Inferior parietal cortex (tissue), 1 donor: ENCODE data around the gene OR51E2.
"Not testable (repeated sequence)": the region's sequence is repeated elsewhere in the genome, so short reads cannot be mapped to it uniquely, and the experiment has no call there.

Experiments
- DNase-seq: peaks from one replicate; pipeline ENCODE4 v3.0.0-alpha.2; 2016; ENCODE audit errors: extremely low spot score

The OR51E2 gene

DNA sequence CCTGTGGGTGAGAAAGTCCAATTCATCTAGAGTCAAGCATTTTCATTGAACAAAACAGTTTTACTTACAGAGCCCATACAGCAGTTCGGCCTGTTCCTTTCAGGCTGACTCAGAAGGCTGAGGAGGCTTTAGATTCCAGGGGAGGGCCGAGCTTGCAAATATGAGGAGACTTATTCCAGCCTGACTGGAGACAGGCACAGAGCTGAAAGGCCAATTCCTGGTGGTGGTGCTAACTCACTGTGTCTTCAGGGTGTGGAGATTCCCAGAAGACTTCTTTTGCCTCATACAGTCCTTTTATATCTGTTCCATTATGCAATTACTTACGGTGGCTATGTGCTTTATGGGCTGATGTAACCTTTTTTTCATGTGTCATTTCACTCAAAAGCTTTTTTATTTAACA, at the start of gene OR51E2:
OR51E2 (minus strand) TSS at position 269 of the 400 bp plus-strand sequence. CDS start 15,142 bp downstream, outside the sequence.
- no peak for DNase-seq

GRCh38 chr11:4740735-4741134, 43.1 kb upstream of the OR51E2 start:
- no peak for DNase-seq

DNA sequence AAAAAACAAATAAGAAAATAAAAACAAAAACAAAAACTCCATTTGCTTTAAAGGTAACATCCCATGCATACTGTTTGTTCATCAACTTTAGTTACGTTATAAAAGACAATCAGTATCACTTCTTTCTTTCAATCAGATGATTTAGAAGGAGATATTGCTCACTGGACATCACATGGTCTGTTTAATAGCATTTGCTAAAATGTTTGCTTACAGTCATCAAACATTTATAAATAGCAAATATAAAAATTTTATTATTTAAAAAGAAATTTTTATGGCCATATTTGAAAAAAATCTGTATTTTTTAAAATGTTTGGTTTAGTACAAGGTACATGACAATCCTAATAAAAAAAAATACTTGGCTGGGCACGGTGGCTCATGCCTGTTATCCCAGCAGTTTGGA, 29.5 kb upstream of the OR51E2 start:
- DNase-seq, result no peak

- DNase-seq, result not testable (repeated sequence)
These were observed 25.2 kb upstream of the OR51E2 start for GRCh38 chr11:4722616-4723534.

GRCh38 chr11:4714300-4714699, 16.6 kb upstream of the OR51E2 start:
- DNase-seq, result no peak

- DNase-seq, result no peak
These were observed 15.6 kb upstream of the OR51E2 start for GRCh38 chr11:4713241-4713640.

DNA sequence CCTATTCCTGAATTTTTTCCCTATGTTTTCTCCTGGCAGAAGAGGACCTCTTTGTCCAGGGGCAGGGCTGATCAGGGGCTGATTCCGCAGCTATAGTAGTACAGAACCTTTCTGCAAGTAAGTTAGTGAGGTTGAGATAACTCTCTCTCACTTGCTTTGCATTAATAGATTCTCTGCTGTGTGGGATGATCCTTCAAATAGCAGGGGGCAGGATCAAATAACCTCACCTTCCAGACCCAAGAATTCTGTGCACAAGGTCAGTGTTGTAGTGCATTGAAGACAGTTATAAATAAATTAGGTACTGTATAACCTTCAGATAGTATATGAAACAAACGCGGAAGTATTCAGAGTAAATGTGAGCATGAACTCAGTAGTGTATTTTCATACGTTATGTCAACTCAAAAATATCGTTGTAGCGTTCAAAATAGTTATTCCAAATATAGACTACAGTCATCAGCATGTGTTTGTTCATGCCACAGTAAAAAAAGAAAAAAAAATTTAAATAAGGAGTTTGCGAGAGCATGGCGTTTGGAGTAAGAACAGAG, 7.2 kb upstream of the OR51E2 start:
- no peak for DNase-seq

DNA sequence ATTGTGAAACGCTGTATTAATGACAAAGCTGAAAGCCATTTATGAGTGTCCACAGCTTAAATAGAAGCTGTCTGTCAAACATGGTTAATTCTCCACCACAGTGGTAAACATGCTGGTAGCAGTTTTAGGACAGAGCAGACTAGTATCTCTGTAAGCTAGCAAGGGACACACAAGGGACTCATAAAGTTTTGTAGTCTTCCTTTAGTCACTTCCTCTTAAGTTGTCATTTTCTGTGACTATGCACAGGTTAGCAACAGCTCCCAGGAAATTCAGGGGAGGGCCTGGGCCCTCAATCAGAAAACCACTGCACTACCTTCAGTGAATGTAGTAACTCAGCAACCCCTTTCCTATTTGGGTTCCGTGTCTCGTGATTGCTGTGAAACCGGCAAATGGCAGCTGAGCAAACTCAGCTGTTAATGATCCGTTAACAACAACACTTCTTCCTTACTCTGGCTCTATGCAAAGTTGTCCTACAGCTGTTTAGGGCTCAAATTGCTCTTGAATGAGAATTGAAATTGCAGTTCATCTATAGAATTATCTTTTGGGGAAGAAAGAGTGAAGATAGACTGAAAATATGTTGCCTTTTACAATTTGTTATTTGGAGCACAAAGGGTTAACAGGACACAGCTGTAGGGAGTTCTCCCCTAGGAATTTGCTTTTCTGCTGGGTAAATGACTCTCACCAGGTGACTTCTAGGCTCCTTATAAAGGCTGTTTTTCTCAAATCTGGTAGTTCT, 6.6 kb upstream of the OR51E2 start, which contains the start of gene MMP26:
MMP26 (plus strand) TSS at position 731 of the 736 bp plus-strand sequence.
- no peak for DNase-seq

GRCh38 chr11:4700436-4700820, 2.8 kb upstream of the OR51E2 start:
- DNase-seq, result no peak

DNA sequence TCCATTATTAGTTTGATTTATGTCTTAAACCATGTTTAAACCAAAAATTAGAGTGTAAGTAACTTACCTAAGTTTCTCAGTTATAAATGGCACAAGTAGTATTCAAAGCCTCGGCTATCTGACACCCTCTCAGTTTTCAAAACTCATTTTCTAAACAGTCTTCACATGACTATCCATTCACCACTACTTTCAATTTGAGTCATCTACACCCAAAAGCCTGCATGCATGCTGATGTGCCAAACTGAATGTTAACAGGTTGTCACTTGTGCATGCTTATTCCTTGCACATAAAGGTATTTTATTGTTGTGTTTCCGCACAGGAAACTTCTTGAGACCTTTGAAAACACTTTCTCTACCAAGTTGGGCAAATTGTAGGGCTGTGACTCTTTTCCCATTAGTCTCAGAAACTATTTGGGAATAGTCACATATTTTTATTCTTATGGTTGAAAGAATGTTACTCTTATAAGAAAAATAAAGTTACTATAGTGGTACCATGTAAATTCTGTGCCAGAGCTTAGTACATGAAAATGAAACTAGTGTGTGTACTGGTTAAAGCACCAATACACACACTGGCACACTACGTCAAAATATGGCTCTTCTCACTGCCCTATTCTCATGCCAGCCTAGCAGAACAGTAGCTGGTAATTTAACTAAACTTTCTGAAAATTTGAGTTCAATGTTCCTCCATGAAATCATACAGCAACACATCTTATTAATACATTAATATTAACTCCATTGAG, 2.2 kb upstream of the OR51E2 start:
- DNase-seq, result no peak

DNA sequence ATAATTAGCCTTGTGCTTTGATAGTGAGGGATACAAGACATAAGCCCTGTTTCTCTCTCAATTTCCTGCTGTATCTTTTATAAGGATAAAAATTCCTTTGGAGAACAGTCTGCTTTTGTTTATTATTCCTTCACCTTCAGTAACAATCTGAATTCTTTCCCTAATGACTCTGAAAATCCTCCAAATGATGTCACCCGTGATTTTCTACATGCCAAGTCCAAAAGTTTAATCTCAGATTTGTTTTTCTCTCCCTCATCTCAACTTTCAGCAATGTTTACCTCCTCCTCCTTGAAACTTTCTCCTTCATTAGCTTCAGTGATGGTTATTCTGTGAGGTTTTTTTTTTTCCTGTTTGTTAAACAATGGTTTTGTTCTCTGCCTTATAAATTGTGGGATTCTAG, 2.2 kb downstream of the OR51E2 start:
- no peak for DNase-seq

- DNase-seq, result no peak
These were observed 12.9 kb downstream of the OR51E2 start for GRCh38 chr11:4684631-4685285.

GRCh38 chr11:4682623-4683419, 14.8 kb downstream of the OR51E2 start:
- no peak for DNase-seq

GRCh38 chr11:4680341-4680740, 17.3 kb downstream of the OR51E2 start:
- DNase-seq, result no peak

DNA sequence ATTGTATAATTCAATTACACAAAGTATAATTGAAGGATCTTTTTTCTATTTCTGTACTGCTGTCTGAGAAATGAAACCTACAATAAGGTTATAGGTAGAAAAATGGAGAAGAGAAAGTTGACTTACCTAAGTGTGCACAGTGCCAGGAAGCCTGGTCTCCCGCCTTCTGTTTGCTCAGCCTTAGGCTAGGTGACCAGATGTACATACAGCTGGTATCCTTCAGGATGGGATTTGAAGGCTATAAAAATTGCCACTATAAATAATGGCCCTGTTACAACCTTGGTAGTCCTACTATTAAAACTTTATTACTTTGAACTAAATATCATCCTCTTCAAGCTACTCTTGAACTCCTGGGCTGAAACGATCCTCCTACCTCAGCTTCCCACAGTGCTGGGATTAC, 19.7 kb downstream of the OR51E2 start:
- DNase-seq, result no peak

DNA sequence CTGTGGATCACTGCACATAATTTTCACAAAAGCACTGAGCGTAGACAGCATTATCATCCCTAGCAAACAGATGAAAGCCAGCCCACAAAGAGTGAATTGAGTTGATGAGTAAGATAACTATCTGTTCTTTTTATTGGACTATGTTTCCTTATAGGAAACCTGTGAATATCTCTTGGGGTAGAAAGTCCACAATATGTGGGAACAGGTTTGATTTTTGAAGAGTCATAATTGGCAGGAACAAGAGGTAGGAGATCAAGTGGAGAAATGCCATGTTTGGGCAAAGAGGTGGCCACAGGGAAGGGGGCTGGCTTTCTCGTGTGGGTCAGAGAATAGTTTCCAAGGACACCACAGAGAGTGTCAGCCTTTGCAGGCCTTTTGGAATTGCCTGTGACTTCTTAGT, 23.9 kb downstream of the OR51E2 start:
- no peak for DNase-seq

DNA sequence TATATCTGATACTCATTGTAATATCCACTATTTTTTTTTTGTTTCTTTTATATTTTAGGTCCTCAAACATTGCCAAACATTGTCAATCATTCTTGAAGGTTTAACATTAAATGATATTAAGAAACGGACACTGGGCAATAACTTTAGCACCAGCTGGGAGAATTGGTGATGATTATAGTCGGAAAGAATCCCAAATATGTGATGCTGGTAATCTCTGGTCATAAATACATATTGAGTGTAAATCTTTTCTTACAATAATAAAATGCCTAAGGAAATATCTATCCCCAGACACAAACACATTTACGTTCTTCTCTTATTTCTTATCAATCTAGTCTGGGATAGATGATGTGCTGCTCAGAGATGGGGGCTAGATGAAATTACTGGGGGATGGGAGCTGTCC, 25.2 kb downstream of the OR51E2 start:
- DNase-seq, result no peak

- DNase-seq, result no peak
These were observed 25.9 kb downstream of the OR51E2 start for GRCh38 chr11:4671741-4672140.

GRCh38 chr11:4665424-4665823, 32.2 kb downstream of the OR51E2 start:
- no peak for DNase-seq

- no peak for DNase-seq
These were observed 32.9 kb downstream of the OR51E2 start for GRCh38 chr11:4664786-4665185.
